ENCODE results near the gene VAMP4. TPM values are rescaled to one million over a fixed set of nuclear protein-coding genes. Genes with fewer than 3 reads are reported as not detected.

VAMP4 gene
- total RNA-seq, 1 donor from 2014 or later: 7.4 TPM

GRCh38 chr1:171784784-171785183 lies 42.9 kb upstream of the VAMP4 start:
- peaks cover 12% of the 10 kb centered on the region for H3K36me3 Mint-ChIP-seq (ENCODE audit: low read depth, unreplicated experiment)
- H3K27me3 Mint-ChIP-seq (ENCODE audit: low read depth, unreplicated experiment): no peaks in the 10 kb centered on the region
- TF ChIP-seq CTCF (IDR thresholded peaks at IDR 0.05; ENCODE audit: insufficient read depth, low read depth, low read length) (no peak), EZH2 (IDR thresholded peaks at IDR 0.05; ENCODE audit: insufficient read depth, low read length) (no peak)

DNA sequence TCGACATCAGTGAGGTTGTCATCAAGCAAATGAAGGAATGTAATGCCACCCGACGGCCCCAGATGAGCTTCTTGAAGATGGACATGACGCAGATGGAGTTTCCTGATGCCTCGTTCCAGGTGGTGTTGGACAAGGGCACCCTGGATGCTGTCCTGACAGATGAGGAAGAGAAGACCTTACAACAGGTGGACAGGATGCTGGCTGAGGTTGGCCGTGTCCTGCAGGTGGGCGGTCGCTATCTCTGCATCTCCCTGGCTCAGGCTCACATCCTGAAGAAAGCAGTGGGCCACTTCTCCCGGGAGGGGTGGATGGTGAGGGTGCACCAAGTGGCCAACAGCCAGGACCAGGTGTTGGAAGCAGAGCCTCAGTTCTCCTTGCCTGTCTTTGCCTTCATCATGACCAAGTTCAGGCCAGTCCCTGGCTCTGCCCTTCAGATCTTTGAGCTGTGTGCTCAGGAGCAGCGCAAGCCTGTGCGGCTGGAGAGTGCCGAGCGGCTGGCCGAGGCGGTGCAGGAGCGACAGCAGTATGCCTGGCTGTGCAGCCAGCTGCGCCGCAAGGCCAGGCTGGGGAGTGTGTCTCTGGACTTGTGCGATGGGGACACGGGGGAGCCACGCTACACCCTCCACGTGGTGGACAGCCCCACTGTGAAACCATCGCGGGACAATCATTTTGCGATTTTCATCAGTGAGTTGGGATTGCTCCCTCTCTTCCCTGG lies 42.1 kb upstream of the VAMP4 start:
- Mint-ChIP-seq H3K36me3 (ENCODE audit: low read depth, unreplicated experiment) (peaks cover 12% of the 10 kb centered on the region), H3K9me3 (ENCODE audit: unreplicated experiment) (no peaks in the 10 kb centered on the region), H3K4me1 (ENCODE audit: low read depth, unreplicated experiment) (peaks cover 7% of the 10 kb centered on the region), H3K27me3 (ENCODE audit: low read depth, unreplicated experiment) (no peaks in the 10 kb centered on the region), H3K4me3 (ENCODE audit: unreplicated experiment) (no peak overlapping the region), H3K27ac (ENCODE audit: unreplicated experiment) (no peak overlapping the region)
- H3K27me3 ChIP-seq (ENCODE audit: insufficient read depth, low read length): no peaks in the 10 kb centered on the region
- FAIRE-seq: no peak
- H2AFZ ChIP-seq (ENCODE audit: low read depth, low read length): no peak overlapping the region
- H3K79me2 ChIP-seq (ENCODE audit: insufficient read depth, low read length): peaks cover 56% of the 10 kb centered on the region
- H3K9ac ChIP-seq (ENCODE audit: low read length): no peak overlapping the region
- H3K27ac ChIP-seq (ENCODE audit: low read depth, low read length): no peak overlapping the region
- H4K20me1 ChIP-seq (ENCODE audit: insufficient read depth, low read length): peaks cover 8% of the 10 kb centered on the region
- peaks cover 8% of the 10 kb centered on the region for H3K4me1 ChIP-seq (ENCODE audit: insufficient read depth, low read length)
- no peak overlapping the region for H3K4me3 ChIP-seq (ENCODE audit: insufficient read depth, low read depth, low read length)
- H3K9me3 ChIP-seq (ENCODE audit: insufficient read depth, low read depth, low read length): no peaks in the 10 kb centered on the region
- peaks cover 22% of the 10 kb centered on the region for H3K36me3 ChIP-seq (ENCODE audit: insufficient read depth, low read length)
- DNase-seq (ENCODE audit: low read depth): no peak
- TF ChIP-seq CTCF (IDR thresholded peaks at IDR 0.05; ENCODE audit: insufficient read depth, low read depth, low read length) (no peak), EZH2 (IDR thresholded peaks at IDR 0.05; ENCODE audit: insufficient read depth, low read length) (no peak)
- H3K4me2 ChIP-seq (ENCODE audit: low read length): no peak overlapping the region

More at GRCh38 chr1:171784784-171785183, 42.9 kb upstream of the VAMP4 start:
- Mint-ChIP-seq H3K4me1 (ENCODE audit: low read depth, unreplicated experiment) (peaks cover 7% of the 10 kb centered on the region), H3K27ac (ENCODE audit: unreplicated experiment) (no peak overlapping the region), H3K4me3 (ENCODE audit: unreplicated experiment) (no peak overlapping the region), H3K9me3 (ENCODE audit: unreplicated experiment) (no peaks in the 10 kb centered on the region)
- no peaks in the 10 kb centered on the region for H3K9me3 ChIP-seq (ENCODE audit: insufficient read depth, low read depth, low read length)
- no peak overlapping the region for H3K9ac ChIP-seq (ENCODE audit: low read length)
- H3K4me1 ChIP-seq (ENCODE audit: insufficient read depth, low read length): peaks cover 10% of the 10 kb centered on the region
- H3K4me2 ChIP-seq (ENCODE audit: low read length): no peak overlapping the region
- peaks cover 8% of the 10 kb centered on the region for H4K20me1 ChIP-seq (ENCODE audit: insufficient read depth, low read length)
- no peak for FAIRE-seq
- DNase-seq (ENCODE audit: low read depth): no peak
- peaks cover 22% of the 10 kb centered on the region for H3K36me3 ChIP-seq (ENCODE audit: insufficient read depth, low read length)
- H3K79me2 ChIP-seq (ENCODE audit: insufficient read depth, low read length): peaks cover 61% of the 10 kb centered on the region
- no peak overlapping the region for H3K4me3 ChIP-seq (ENCODE audit: insufficient read depth, low read depth, low read length)
- H3K27ac ChIP-seq (ENCODE audit: low read depth, low read length): no peak overlapping the region
- no peaks in the 10 kb centered on the region for H3K27me3 ChIP-seq (ENCODE audit: insufficient read depth, low read length)
- no peak overlapping the region for H2AFZ ChIP-seq (ENCODE audit: low read depth, low read length)
